Astrocyte (in vitro differentiated cells and primary cell): Measurements from ENCODE around the gene C1orf210. TPM values are rescaled to one million over a fixed set of nuclear protein-coding genes. Genes with fewer than 3 reads are reported as not detected.

Experiments
- DNase-seq: peaks from one replicate; pipeline ENCODE4 v3.0.0-alpha.2; 2010; ENCODE audit warnings: low read depth
- FAIRE-seq: peaks from 2 replicates; lab custom pipeline; 2011; peaks lifted over from hg19 to GRCh38; lab: Jason Lieb, UNC
- H2AFZ ChIP-seq: 2 replicates; pipeline ENCODE4 v1.6.0; 2012; ENCODE audit warnings: low read depth, low read length, inconsistent platforms
- H3K27ac ChIP-seq: 2 replicates; pipeline ENCODE4 v1.5.1; 2011; ENCODE audit warnings: low read depth, low read length, inconsistent platforms
- H3K27me3 ChIP-seq: 2 replicates; pipeline ENCODE4 v1.6.0; 2011; ENCODE audit warnings: low read length, inconsistent platforms; ENCODE audit not compliant: insufficient read depth
- H3K36me3 ChIP-seq: 2 replicates; pipeline ENCODE4 v1.5.1; 2011; ENCODE audit warnings: low read length, inconsistent platforms; ENCODE audit not compliant: insufficient read depth
- H3K4me1 ChIP-seq: 2 replicates; pipeline ENCODE4 v1.5.1; 2011; ENCODE audit warnings: low read length, inconsistent platforms; ENCODE audit not compliant: insufficient read depth
- H3K4me2 ChIP-seq: 2 replicates; pipeline ENCODE4 v1.6.0; 2012; ENCODE audit warnings: low read length, inconsistent platforms
- H3K4me3 ChIP-seq: 2 replicates; pipeline ENCODE4 v1.5.1; 2011; ENCODE audit warnings: low read depth, mild to moderate bottlenecking, low read length, inconsistent platforms; ENCODE audit not compliant: insufficient read depth
- H3K79me2 ChIP-seq: 2 replicates; pipeline ENCODE4 v1.6.0; 2012; ENCODE audit warnings: mild to moderate bottlenecking, low read length, inconsistent platforms; ENCODE audit not compliant: insufficient read depth
- H3K9ac ChIP-seq: 2 replicates; pipeline ENCODE4 v1.6.0; 2012; ENCODE audit warnings: mild to moderate bottlenecking, low read length, inconsistent platforms
- H3K9me3 ChIP-seq: 2 replicates; pipeline ENCODE4 v1.5.1; 2012; ENCODE audit warnings: low read depth, mild to moderate bottlenecking, low read length, inconsistent platforms; ENCODE audit not compliant: insufficient read depth
- H4K20me1 ChIP-seq: 2 replicates; pipeline ENCODE4 v1.6.0; 2012; ENCODE audit warnings: low read length, inconsistent platforms; ENCODE audit not compliant: insufficient read depth
- H3K27ac Mint-ChIP-seq: one replicate; pipeline ENCODE4 v1.8.0; 2021; ENCODE audit warnings: mild to moderate bottlenecking, mixed read lengths; ENCODE audit not compliant: unreplicated experiment
- H3K27me3 Mint-ChIP-seq: one replicate; pipeline ENCODE4 v1.8.0; 2021; ENCODE audit warnings: low read depth, mixed read lengths; ENCODE audit not compliant: unreplicated experiment
- H3K36me3 Mint-ChIP-seq: one replicate; pipeline ENCODE4 v1.8.0; 2021; ENCODE audit warnings: low read depth, mixed read lengths; ENCODE audit not compliant: unreplicated experiment
- H3K4me1 Mint-ChIP-seq: one replicate; pipeline ENCODE4 v1.8.0; 2021; ENCODE audit warnings: low read depth, mixed read lengths; ENCODE audit not compliant: unreplicated experiment
- H3K4me3 Mint-ChIP-seq: one replicate; pipeline ENCODE4 v1.8.0; 2021; ENCODE audit warnings: mild to moderate bottlenecking, moderate library complexity, mixed read lengths; ENCODE audit not compliant: unreplicated experiment
- H3K9me3 Mint-ChIP-seq: one replicate; pipeline ENCODE4 v1.8.0; 2021; ENCODE audit warnings: mild to moderate bottlenecking, mixed read lengths; ENCODE audit not compliant: unreplicated experiment
- CTCF ChIP-seq: IDR thresholded peaks from 2 replicates; pipeline ENCODE4 v1.5.1; 2011; ENCODE audit warnings: low read depth, mild to moderate bottlenecking, inconsistent platforms, low read length, moderate library complexity; ENCODE audit not compliant: insufficient read depth
- EZH2 ChIP-seq: IDR thresholded peaks from 2 replicates; pipeline ENCODE4 v1.6.1; 2012; ENCODE audit warnings: mild to moderate bottlenecking, low read length, inconsistent platforms; ENCODE audit not compliant: insufficient read depth
- total RNA-seq: library from RNA; stranded (reverse); gene quantifications from 2 replicates; pipeline ENCODE4 v1.2.1, GENCODE V29; 2021

Gene C1orf210
- total RNA-seq, 1 donor from 2014 or later = 0.84 TPM

GRCh38 chr1:43304314-43304681 lies 18.9 kb upstream of the C1orf210 start:
- no peaks in the 10 kb centered on the region for H3K36me3 ChIP-seq
- H3K79me2 ChIP-seq = no peaks in the 10 kb centered on the region
- peaks cover 27% of the 10 kb centered on the region for H3K27me3 Mint-ChIP-seq
- H3K4me3 Mint-ChIP-seq = no peak overlapping the region
- H3K9me3 ChIP-seq = no peaks in the 10 kb centered on the region
- DNase-seq = no peak
- peaks cover 11% of the 10 kb centered on the region for H3K36me3 Mint-ChIP-seq
- H3K4me2 ChIP-seq = no peak overlapping the region
- H3K9me3 Mint-ChIP-seq = peaks cover 14% of the 10 kb centered on the region
- no peaks in the 10 kb centered on the region for H3K4me1 ChIP-seq
- H2AFZ ChIP-seq = no peak overlapping the region
- TF ChIP-seq EZH2 (no peak), CTCF (no peak)
- H3K4me1 Mint-ChIP-seq = peaks cover 13% of the 10 kb centered on the region
- H3K27ac ChIP-seq = no peak overlapping the region
- H3K27ac Mint-ChIP-seq = peak overlapping the region; percentile 73
- no peaks in the 10 kb centered on the region for H3K27me3 ChIP-seq
- no peak for FAIRE-seq
- H4K20me1 ChIP-seq = no peaks in the 10 kb centered on the region
- H3K9ac ChIP-seq = no peak overlapping the region
- no peak overlapping the region for H3K4me3 ChIP-seq

- no peak overlapping the region for H3K4me3 ChIP-seq
- TF ChIP-seq CTCF (no peak), EZH2 (no peak)
- H3K9me3 ChIP-seq = no peaks in the 10 kb centered on the region
- H3K4me1 ChIP-seq = no peaks in the 10 kb centered on the region
- H3K36me3 Mint-ChIP-seq = peaks cover 11% of the 10 kb centered on the region
- H3K4me1 Mint-ChIP-seq = peaks cover 13% of the 10 kb centered on the region
- no peak overlapping the region for H3K4me2 ChIP-seq
- H3K27me3 ChIP-seq = no peaks in the 10 kb centered on the region
- no peak for DNase-seq
- no peak overlapping the region for H2AFZ ChIP-seq
- H3K27ac Mint-ChIP-seq = no peak overlapping the region
- H4K20me1 ChIP-seq = no peaks in the 10 kb centered on the region
- H3K27me3 Mint-ChIP-seq = peaks cover 26% of the 10 kb centered on the region
- H3K79me2 ChIP-seq = no peaks in the 10 kb centered on the region
- no peak overlapping the region for H3K9ac ChIP-seq
- peaks cover 14% of the 10 kb centered on the region for H3K9me3 Mint-ChIP-seq
- H3K27ac ChIP-seq = no peak overlapping the region
- no peak overlapping the region for H3K4me3 Mint-ChIP-seq
- no peaks in the 10 kb centered on the region for H3K36me3 ChIP-seq
- FAIRE-seq = no peak
Measured at GRCh38 chr1:43303471-43304313, 18.3 kb upstream of the C1orf210 start.
